ENCODE results near the gene SIM2. TPM values are rescaled to one million over a fixed set of nuclear protein-coding genes. Genes with fewer than 3 reads are reported as not detected.

SIM2 gene
- total and polyA plus RNA-seq, 2 of the 13 experiments (the other 11 are each of a cell fraction or from before 2014, with no cell fraction given): 0.36 to 0.53 TPM

DNA sequence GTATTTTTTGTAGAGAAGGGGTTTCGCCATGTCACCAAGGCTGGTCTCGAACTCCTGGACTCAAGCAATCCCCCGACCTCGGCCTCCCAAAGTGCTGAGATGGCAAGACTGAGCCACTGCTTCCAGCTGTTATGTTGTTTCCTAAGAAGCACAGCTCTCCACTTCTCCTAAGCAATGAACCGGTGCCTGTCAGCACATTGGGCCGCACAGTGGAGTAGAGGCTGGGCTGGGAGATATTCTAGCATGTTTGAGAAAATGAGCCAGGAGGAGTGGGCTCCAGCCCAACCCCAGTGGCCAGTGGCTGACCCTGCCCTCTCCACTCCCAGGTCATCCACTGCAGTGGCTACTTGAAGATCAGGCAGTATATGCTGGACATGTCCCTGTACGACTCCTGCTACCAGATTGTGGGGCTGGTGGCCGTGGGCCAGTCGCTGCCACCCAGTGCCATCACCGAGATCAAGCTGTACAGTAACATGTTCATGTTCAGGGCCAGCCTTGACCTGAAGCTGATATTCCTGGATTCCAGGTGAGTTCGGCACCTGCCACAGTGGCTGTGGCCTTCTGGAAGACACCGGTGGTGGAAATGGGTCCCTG, 27.0 kb downstream of the SIM2 start:
- no peak for DNase-seq (ENCODE audit: low spot score)
- H4K20me1 ChIP-seq (ENCODE audit: insufficient read depth, low read length): no peaks in the 10 kb centered on the region
- 92% methylated on average over 10 of the region's 12 CpGs for WGBS (ENCODE audit: low lambda C conversion rate)
- no peaks in the 10 kb centered on the region; a peak in 1 of 5 replicates for H3K27me3 ChIP-seq (ENCODE audit: control insufficient read depth in 1 of 2, insufficient read depth in 2 of 2, low read length in 2 of 2)
- no peak overlapping the region for H3K27ac ChIP-seq (ENCODE audit: extremely low read length, insufficient read depth, low read length)
- intact Hi-C loops (cut with micrococcal nuclease; ENCODE audit: unreplicated experiment) (no loop called here), in situ Hi-C loops (cut with HindIII; ENCODE audit: extremely low pct_ligation_motif_present, low pct_unique_long_range_greater_than_20kb) (no loop called here)
- ChIA-PET CTCF (ENCODE audit: low intra/inter-chr PET ratio, low total read pairs) (no interaction called here), POLR2A (no interaction called here)
- BruUV-seq (replicated peaks): no TSS peak
- no peak overlapping the region for H3K4me2 ChIP-seq (ENCODE audit: low read depth, low read length)
- H3K9me3 ChIP-seq (ENCODE audit: low read length): no peaks in the 10 kb centered on the region
- ATAC-seq: no peak
- no peak overlapping the region for H3K9ac ChIP-seq (ENCODE audit: insufficient read depth, low read depth, low read length)
- H3K79me2 ChIP-seq (ENCODE audit: insufficient read depth, low read length): no peaks in the 10 kb centered on the region
- H2AFZ ChIP-seq (ENCODE audit: low read length): no peak overlapping the region
- no peak overlapping the region for H3K4me3 ChIP-seq (replicated peaks in 1 of 3; ENCODE audit: insufficient read depth in 1 of 3, low read depth in 2 of 3, low read length in 3 of 3)
- no peaks in the 10 kb centered on the region for H3K36me3 ChIP-seq (replicated peaks in 1 of 2; ENCODE audit: control insufficient read depth in 1 of 2, insufficient read depth in 2 of 2, low read length in 2 of 2)
- peaks cover 26% of the 10 kb centered on the region for H3K4me1 ChIP-seq (ENCODE audit: insufficient read depth, low read length)
- FAIRE-seq: no peak
- TF ChIP-seq EZH2 (conservative IDR thresholded peaks at IDR 0.05; ENCODE audit: low read depth, low read length) (no peak), MAFF (IDR thresholded peaks at IDR 0.05; ENCODE audit: low read depth, low read length) (0 out of 2 replicates have a peak, but pooled peaks have one; percentile 2), TRIM24 (CRISPR knock-in tag; IDR thresholded peaks at IDR 0.05) (no peak), MAFK (conservative IDR thresholded peaks at IDR 0.05 in 1 of 2, IDR thresholded peaks at IDR 0.05 in 1 of 2; ENCODE audit: low read length in 2 of 2) (peak; percentile 7 to 37; a peak in 1 of 4 replicates), GTF3A (CRISPR knock-in tag; conservative IDR thresholded peaks at IDR 0.05) (no peak)
- TF ChIP-seq, protein P1, sequence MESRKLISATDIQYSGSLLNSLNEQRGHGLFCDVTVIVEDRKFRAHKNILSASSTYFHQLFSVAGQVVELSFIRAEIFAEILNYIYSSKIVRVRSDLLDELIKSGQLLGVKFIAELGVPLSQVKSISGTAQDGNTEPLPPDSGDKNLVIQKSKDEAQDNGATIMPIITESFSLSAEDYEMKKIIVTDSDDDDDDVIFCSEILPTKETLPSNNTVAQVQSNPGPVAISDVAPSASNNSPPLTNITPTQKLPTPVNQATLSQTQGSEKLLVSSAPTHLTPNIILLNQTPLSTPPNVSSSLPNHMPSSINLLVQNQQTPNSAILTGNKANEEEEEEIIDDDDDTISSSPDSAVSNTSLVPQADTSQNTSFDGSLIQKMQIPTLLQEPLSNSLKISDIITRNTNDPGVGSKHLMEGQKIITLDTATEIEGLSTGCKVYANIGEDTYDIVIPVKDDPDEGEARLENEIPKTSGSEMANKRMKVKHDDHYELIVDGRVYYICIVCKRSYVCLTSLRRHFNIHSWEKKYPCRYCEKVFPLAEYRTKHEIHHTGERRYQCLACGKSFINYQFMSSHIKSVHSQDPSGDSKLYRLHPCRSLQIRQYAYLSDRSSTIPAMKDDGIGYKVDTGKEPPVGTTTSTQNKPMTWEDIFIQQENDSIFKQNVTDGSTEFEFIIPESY (CRISPR knock-in tag; IDR thresholded peaks at IDR 0.05): no peak

DNA sequence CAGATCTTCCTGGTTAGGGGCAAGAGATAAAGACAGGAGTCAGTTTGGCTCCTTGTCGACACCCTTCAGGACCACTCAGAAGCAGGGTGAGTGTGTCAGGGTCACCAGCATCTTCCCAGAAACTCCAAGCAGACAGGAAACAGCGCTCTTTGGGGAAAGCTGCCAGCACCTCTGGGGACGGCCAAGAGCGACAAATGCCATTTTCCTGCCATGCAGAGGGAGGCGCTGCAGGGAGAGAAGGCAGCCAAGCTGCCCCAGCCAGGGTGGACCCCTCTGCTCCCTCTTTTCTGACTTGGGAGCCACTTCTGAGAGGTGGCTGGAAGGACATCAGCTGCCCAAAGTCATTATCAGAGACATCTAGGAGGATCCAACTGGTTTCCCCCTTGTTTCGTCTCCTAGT, 29.0 kb downstream of the SIM2 start:
- no peak overlapping the region for H2AFZ ChIP-seq (ENCODE audit: low read length)
- H3K4me2 ChIP-seq (ENCODE audit: low read depth, low read length): no peak overlapping the region
- BruUV-seq (replicated peaks): no TSS peak
- POLR2A ChIA-PET: no interaction called here
- WGBS (ENCODE audit: low lambda C conversion rate): 91% methylated on average over 6 of the region's 6 CpGs
- intact Hi-C loops (cut with micrococcal nuclease; ENCODE audit: unreplicated experiment) (no loop called here), in situ Hi-C loops (cut with HindIII; ENCODE audit: extremely low pct_ligation_motif_present, low pct_unique_long_range_greater_than_20kb) (no loop called here)
- no peak overlapping the region for H3K27ac ChIP-seq (ENCODE audit: extremely low read length, insufficient read depth, low read length)
- CTCF ChIA-PET (ENCODE audit: low intra/inter-chr PET ratio, low total read pairs): no interaction called here
- no peak overlapping the region for H3K4me3 ChIP-seq (replicated peaks in 1 of 3; ENCODE audit: insufficient read depth in 1 of 3, low read depth in 2 of 3, low read length in 3 of 3)
- no peak for DNase-seq (ENCODE audit: low spot score)
- no peaks in the 10 kb centered on the region for H3K79me2 ChIP-seq (ENCODE audit: insufficient read depth, low read length)
- no peaks in the 10 kb centered on the region for H3K9me3 ChIP-seq (ENCODE audit: low read length)
- no peak overlapping the region for H3K9ac ChIP-seq (ENCODE audit: insufficient read depth, low read depth, low read length)
- no peak for FAIRE-seq
- no peak for ATAC-seq
- peaks cover 34% of the 10 kb centered on the region for H3K4me1 ChIP-seq (ENCODE audit: insufficient read depth, low read length)
- no peaks in the 10 kb centered on the region; a peak in 2 of 5 replicates for H3K27me3 ChIP-seq (ENCODE audit: control insufficient read depth in 1 of 2, insufficient read depth in 2 of 2, low read length in 2 of 2)
- H4K20me1 ChIP-seq (ENCODE audit: insufficient read depth, low read length): no peaks in the 10 kb centered on the region
- H3K36me3 ChIP-seq (replicated peaks in 1 of 2; ENCODE audit: control insufficient read depth in 1 of 2, insufficient read depth in 2 of 2, low read length in 2 of 2): no peaks in the 10 kb centered on the region
- TF ChIP-seq MED8 (CRISPR knock-in tag; IDR thresholded peaks at IDR 0.05; ENCODE audit: insufficient replicate concordance) (no peak), FOXM1 (CRISPR knock-in tag; IDR thresholded peaks at IDR 0.05) (no peak), DMAP1 (CRISPR knock-in tag; IDR thresholded peaks at IDR 0.05) (no peak), KMT2B (CRISPR knock-in tag; IDR thresholded peaks at IDR 0.05) (no peak), MBNL3 (CRISPR knock-in tag; conservative IDR thresholded peaks at IDR 0.05) (no peak), BORCS8-MEF2B (CRISPR knock-in tag; IDR thresholded peaks at IDR 0.05) (no peak), RXRB (CRISPR knock-in tag; IDR thresholded peaks at IDR 0.05; ENCODE audit: borderline replicate concordance) (no peak)
- TF ChIP-seq, protein P2, sequence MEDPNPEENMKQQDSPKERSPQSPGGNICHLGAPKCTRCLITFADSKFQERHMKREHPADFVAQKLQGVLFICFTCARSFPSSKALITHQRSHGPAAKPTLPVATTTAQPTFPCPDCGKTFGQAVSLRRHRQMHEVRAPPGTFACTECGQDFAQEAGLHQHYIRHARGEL (CRISPR knock-in tag; IDR thresholded peaks at IDR 0.05): no peak
- TF ChIP-seq, protein P3, sequence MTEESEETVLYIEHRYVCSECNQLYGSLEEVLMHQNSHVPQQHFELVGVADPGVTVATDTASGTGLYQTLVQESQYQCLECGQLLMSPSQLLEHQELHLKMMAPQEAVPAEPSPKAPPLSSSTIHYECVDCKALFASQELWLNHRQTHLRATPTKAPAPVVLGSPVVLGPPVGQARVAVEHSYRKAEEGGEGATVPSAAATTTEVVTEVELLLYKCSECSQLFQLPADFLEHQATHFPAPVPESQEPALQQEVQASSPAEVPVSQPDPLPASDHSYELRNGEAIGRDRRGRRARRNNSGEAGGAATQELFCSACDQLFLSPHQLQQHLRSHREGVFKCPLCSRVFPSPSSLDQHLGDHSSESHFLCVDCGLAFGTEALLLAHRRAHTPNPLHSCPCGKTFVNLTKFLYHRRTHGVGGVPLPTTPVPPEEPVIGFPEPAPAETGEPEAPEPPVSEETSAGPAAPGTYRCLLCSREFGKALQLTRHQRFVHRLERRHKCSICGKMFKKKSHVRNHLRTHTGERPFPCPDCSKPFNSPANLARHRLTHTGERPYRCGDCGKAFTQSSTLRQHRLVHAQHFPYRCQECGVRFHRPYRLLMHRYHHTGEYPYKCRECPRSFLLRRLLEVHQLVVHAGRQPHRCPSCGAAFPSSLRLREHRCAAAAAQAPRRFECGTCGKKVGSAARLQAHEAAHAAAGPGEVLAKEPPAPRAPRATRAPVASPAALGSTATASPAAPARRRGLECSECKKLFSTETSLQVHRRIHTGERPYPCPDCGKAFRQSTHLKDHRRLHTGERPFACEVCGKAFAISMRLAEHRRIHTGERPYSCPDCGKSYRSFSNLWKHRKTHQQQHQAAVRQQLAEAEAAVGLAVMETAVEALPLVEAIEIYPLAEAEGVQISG (CRISPR knock-in tag; IDR thresholded peaks at IDR 0.05): no peak

Data from HepG2 (cell line).